ENCODE results near the gene NEURL1. TPM values are rescaled to one million over a fixed set of nuclear protein-coding genes. Genes with fewer than 3 reads are reported as not detected.

NEURL1 gene
- total RNA-seq, 1 donor: under 0.01 TPM

GRCh38 chr10:103637011-103637410 is 143.5 kb downstream of the NEURL1 start:
- no peak for TF ChIP-seq CTCF (IDR thresholded peaks at IDR 0.05; ENCODE audit: insufficient read depth, low read depth, low read length)
- H3K4me3 ChIP-seq (ENCODE audit: low read depth, low read length): no peak overlapping the region

GRCh38 chr10:103637927-103638557 is 144.5 kb downstream of the NEURL1 start:
- peak; percentile 48 for DNase-seq (ENCODE audit: low read depth)
- no peak overlapping the region for H3K4me3 ChIP-seq (ENCODE audit: low read depth, low read length)
- no peak for TF ChIP-seq CTCF (IDR thresholded peaks at IDR 0.05; ENCODE audit: insufficient read depth, low read depth, low read length)

More at GRCh38 chr10:103637011-103637410, 143.5 kb downstream of the NEURL1 start:
- no peak for DNase-seq (ENCODE audit: low read depth)

GRCh38 chr10:103638948-103639347 is 145.4 kb downstream of the NEURL1 start:
- TF ChIP-seq CTCF (IDR thresholded peaks at IDR 0.05; ENCODE audit: insufficient read depth, low read depth, low read length): no peak
- DNase-seq (ENCODE audit: low read depth): no peak
- no peak overlapping the region for H3K4me3 ChIP-seq (ENCODE audit: low read depth, low read length)

GRCh38 chr10:103640436-103641181 is 147.1 kb downstream of the NEURL1 start:
- no peak overlapping the region for H3K4me3 ChIP-seq (ENCODE audit: low read depth, low read length)
- DNase-seq (ENCODE audit: low read depth): no peak
- TF ChIP-seq CTCF (IDR thresholded peaks at IDR 0.05; ENCODE audit: insufficient read depth, low read depth, low read length): no peak

- no peak for TF ChIP-seq CTCF (IDR thresholded peaks at IDR 0.05; ENCODE audit: insufficient read depth, low read depth, low read length)
- no peak overlapping the region for H3K4me3 ChIP-seq (ENCODE audit: low read depth, low read length)
- DNase-seq (ENCODE audit: low read depth): no peak
Observed at GRCh38 chr10:103641326-103641725, 147.8 kb downstream of the NEURL1 start.

Other genes starting within 250 kb of the NEURL1 start
- gene RPEL1, start 247.8 kb upstream of the NEURL1 start, total RNA-seq: 0.32 and 0.43 TPM in 2 replicates
- gene INA, start 216.6 kb upstream of the NEURL1 start, total RNA-seq: 1.3 and 1.7 TPM in 2 replicates
- gene PCGF6, start 142.6 kb upstream of the NEURL1 start, total RNA-seq: 10.4 and 17.1 TPM in 2 replicates
- 4.2 and 5.6 TPM in 2 replicates for gene TAF5, start 125.7 kb upstream of the NEURL1 start, total RNA-seq
- gene ATP5MK, start 97.2 kb upstream of the NEURL1 start, total RNA-seq: 175 and 217 TPM in 2 replicates
- 28.7 and 36.3 TPM in 2 replicates for gene PDCD11, start 97.1 kb upstream of the NEURL1 start, total RNA-seq
- gene CALHM2, start 41.3 kb upstream of the NEURL1 start, total RNA-seq: 19.6 and 32.4 TPM in 2 replicates
- gene CALHM1, start 34.8 kb upstream of the NEURL1 start, total RNA-seq: not detected in 2 replicates
- gene CALHM3, start 14.5 kb upstream of the NEURL1 start, total RNA-seq: under 0.01 TPM in 2 replicates

Data from fibroblast of villous mesenchyme (primary cell).